ENCODE measurements around the gene SIRT3. TPM values are rescaled to one million over a fixed set of nuclear protein-coding genes. Genes with fewer than 3 reads are reported as not detected.

Gene SIRT3
- total and polyA plus RNA-seq, 2 of the 13 experiments (the other 11 are each of a cell fraction or from before 2014, with no cell fraction given), result 15.1 to 18.2 TPM

DNA sequence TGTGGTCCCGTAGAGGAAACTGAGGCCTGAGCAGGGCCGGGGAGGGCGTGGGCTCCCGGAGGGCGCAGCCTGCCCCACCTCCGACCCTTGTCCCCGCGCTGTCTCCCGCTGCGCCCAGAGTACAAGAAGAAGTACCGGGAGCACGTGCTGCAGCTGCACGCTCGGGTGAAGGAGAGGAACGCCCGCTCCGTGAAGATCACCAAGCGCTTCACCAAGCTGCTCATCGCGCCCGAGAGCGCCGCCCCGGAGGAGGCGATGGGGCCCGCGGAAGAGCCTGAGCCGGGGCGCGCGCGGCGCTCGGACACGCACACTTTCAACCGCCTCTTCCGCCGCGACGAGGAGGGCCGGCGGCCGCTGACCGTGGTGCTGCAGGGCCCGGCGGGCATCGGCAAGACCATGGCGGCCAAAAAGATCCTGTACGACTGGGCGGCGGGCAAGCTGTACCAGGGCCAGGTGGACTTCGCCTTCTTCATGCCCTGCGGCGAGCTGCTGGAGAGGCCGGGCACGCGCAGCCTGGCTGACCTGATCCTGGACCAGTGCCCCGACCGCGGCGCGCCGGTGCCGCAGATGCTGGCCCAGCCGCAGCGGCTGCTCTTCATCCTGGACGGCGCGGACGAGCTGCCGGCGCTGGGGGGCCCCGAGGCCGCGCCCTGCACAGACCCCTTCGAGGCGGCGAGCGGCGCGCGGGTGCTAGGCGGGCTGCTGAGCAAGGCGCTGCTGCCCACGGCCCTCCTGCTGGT, 44.0 kb upstream of the SIRT3 start (continued):
- TF ChIP-seq FUBP1 (CRISPR knock-in tag; IDR thresholded peaks at IDR 0.05; ENCODE audit: borderline replicate concordance), result no peak
- no peak for TF ChIP-seq ZNF468 (CRISPR knock-in tag; IDR thresholded peaks at IDR 0.05)
- TF ChIP-seq MAFK (conservative IDR thresholded peaks at IDR 0.05 in 1 of 2, IDR thresholded peaks at IDR 0.05 in 1 of 2; ENCODE audit: low read length in 2 of 2), result no peak
- TF ChIP-seq CREB1 (IDR thresholded peaks at IDR 0.05), result no peak
- TF ChIP-seq CREB1 (CRISPR knock-in tag; IDR thresholded peaks at IDR 0.05), result no peak
- TF ChIP-seq, protein P1, sequence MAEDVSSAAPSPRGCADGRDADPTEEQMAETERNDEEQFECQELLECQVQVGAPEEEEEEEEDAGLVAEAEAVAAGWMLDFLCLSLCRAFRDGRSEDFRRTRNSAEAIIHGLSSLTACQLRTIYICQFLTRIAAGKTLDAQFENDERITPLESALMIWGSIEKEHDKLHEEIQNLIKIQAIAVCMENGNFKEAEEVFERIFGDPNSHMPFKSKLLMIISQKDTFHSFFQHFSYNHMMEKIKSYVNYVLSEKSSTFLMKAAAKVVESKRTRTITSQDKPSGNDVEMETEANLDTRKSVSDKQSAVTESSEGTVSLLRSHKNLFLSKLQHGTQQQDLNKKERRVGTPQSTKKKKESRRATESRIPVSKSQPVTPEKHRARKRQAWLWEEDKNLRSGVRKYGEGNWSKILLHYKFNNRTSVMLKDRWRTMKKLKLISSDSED (CRISPR knock-in tag; IDR thresholded peaks at IDR 0.05), result no peak
- no peak for TF ChIP-seq ZSCAN9 (CRISPR knock-in tag; IDR thresholded peaks at IDR 0.05; ENCODE audit: borderline replicate concordance)
- no peak for TF ChIP-seq SRSF4 (IDR thresholded peaks at IDR 0.05; ENCODE audit: low read depth, low read length, poor library complexity, severe bottlenecking)
- TF ChIP-seq MAX (IDR thresholded peaks at IDR 0.05), result no peak; the same call in 1 of the 2 replicates
- no peak for TF ChIP-seq ZSCAN20 (CRISPR knock-in tag; IDR thresholded peaks at IDR 0.05; ENCODE audit: borderline replicate concordance)
- no peak for TF ChIP-seq ZNF180 (CRISPR knock-in tag; IDR thresholded peaks at IDR 0.05; ENCODE audit: borderline replicate concordance, low read depth)
- no peak for TF ChIP-seq ZSCAN21 (CRISPR knock-in tag; IDR thresholded peaks at IDR 0.05; ENCODE audit: borderline replicate concordance)
- TF ChIP-seq HOXA7 (CRISPR knock-in tag; IDR thresholded peaks at IDR 0.05), result no peak
- TF ChIP-seq PAWR (CRISPR knock-in tag; IDR thresholded peaks at IDR 0.05; ENCODE audit: borderline replicate concordance), result no peak
- TF ChIP-seq DMAP1 (CRISPR knock-in tag; IDR thresholded peaks at IDR 0.05), result no peak
- TF ChIP-seq REST (IDR thresholded peaks at IDR 0.05; ENCODE audit: borderline replicate concordance in 1 of 2, low read depth in 1 of 2, low read length in 2 of 2), result peak; percentile 71 to 89
- TF ChIP-seq, protein P2, sequence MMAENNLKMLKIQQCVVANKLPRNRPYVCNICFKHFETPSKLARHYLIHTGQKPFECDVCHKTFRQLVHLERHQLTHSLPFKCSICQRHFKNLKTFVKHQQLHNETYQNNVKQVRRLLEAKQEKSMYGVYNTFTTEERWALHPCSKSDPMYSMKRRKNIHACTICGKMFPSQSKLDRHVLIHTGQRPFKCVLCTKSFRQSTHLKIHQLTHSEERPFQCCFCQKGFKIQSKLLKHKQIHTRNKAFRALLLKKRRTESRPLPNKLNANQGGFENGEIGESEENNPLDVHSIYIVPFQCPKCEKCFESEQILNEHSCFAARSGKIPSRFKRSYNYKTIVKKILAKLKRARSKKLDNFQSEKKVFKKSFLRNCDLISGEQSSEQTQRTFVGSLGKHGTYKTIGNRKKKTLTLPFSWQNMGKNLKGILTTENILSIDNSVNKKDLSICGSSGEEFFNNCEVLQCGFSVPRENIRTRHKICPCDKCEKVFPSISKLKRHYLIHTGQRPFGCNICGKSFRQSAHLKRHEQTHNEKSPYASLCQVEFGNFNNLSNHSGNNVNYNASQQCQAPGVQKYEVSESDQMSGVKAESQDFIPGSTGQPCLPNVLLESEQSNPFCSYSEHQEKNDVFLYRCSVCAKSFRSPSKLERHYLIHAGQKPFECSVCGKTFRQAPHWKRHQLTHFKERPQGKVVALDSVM (CRISPR knock-in tag; IDR thresholded peaks at IDR 0.05), result no peak
- no peak for TF ChIP-seq ZNF143 (CRISPR knock-in tag; IDR thresholded peaks at IDR 0.05)
- TF ChIP-seq RAD51 (IDR thresholded peaks at IDR 0.05; ENCODE audit: borderline replicate concordance), result no peak
- TF ChIP-seq ZMYM2 (CRISPR knock-in tag; IDR thresholded peaks at IDR 0.05), result no peak
- TF ChIP-seq KDM3A (CRISPR knock-in tag; IDR thresholded peaks at IDR 0.05; ENCODE audit: low read depth), result no peak
- no peak for TF ChIP-seq GATAD1 (CRISPR knock-in tag; IDR thresholded peaks at IDR 0.05)
